Body of pancreas (tissue), 4 donors: ENCODE data around the gene GRIA3.

Experiments
- POLR2A ChIP-seq, 3 donors: fragments of 450-650 bp; IDR thresholded peaks; one replicate each; pipeline ENCODE4 v1.6.1; 2016; ENCODE audit warnings: antibody characterized with exemption in 3 of 3, mild to moderate bottlenecking in 2 of 3
- TF ChIP-seq, protein P1 (sequence below), 7 experiments: fragments of 450-650 bp in 4 of 7; fragments of 200-600 bp in 3 of 7; sonication (generic) in 3 of 7; IDR thresholded peaks; one replicate each; pipeline ENCODE4 v1.5.1; 2016 to 2019; ENCODE audit warnings: antibody characterized with exemption in 7 of 7

DNA sequence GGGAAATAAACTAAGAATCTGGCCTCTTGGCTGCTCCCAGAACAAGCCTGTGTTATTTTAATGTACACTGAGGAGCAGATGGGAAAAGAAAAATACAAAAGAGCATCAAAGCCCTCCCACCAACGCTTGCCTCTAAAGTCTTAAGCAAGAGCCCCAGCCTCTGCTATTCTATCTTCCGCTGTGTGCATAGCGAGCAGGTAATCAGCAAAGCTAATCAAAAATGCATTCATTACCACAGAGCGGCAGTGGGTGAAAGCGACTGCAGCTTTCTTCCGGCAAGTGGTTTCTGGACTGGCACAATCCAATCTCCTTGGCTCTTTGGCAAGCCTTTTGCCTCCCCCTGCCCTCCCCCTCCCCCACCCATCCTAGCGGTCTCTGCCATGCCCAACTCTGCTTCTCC is 13.5 kb upstream of the GRIA3 start:
- TF ChIP-seq, protein P1, sequence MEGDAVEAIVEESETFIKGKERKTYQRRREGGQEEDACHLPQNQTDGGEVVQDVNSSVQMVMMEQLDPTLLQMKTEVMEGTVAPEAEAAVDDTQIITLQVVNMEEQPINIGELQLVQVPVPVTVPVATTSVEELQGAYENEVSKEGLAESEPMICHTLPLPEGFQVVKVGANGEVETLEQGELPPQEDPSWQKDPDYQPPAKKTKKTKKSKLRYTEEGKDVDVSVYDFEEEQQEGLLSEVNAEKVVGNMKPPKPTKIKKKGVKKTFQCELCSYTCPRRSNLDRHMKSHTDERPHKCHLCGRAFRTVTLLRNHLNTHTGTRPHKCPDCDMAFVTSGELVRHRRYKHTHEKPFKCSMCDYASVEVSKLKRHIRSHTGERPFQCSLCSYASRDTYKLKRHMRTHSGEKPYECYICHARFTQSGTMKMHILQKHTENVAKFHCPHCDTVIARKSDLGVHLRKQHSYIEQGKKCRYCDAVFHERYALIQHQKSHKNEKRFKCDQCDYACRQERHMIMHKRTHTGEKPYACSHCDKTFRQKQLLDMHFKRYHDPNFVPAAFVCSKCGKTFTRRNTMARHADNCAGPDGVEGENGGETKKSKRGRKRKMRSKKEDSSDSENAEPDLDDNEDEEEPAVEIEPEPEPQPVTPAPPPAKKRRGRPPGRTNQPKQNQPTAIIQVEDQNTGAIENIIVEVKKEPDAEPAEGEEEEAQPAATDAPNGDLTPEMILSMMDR (IDR thresholded peaks at IDR 0.05), result no peak
- TF ChIP-seq POLR2A (IDR thresholded peaks at IDR 0.05), result no peak
